CD4-positive, alpha-beta T cell (primary cell): ENCODE data around the gene TDRD15. TPM values are rescaled to one million over a fixed set of nuclear protein-coding genes. Genes with fewer than 3 reads are reported as not detected.

Experiments used
- ATAC-seq: fragments of 200-7000 bp; cut with Tn5 transposase; one replicate; pipeline ENCODE4 v1.10.0; 2022; ENCODE audit warnings: mild to moderate bottlenecking; ENCODE audit not compliant: poor library complexity
- CTCF ChIA-PET: fragments of 350-600 bp; sonication (Branson Sonifier 250); formaldehyde crosslinking; loops from one replicate; lab custom pipeline; 2021; ENCODE audit warnings: antibody characterized with exemption, inconsistent platforms; lab: Charles Lee
- POLR2A ChIA-PET: fragments of 350-600 bp; sonication (Branson Sonifier 250); formaldehyde crosslinking; loops from one replicate; lab custom pipeline; 2021; ENCODE audit warnings: antibody characterized with exemption, inconsistent platforms; lab: Charles Lee
- DNase-seq, 14 experiments: peaks; one replicate each; pipeline ENCODE4 v3.0.0-alpha.2; 2013 to 2020; ENCODE audit warnings: mixed read lengths in 2 of 14
- H3K27ac ChIP-seq, 2 donors: one replicate each; pipeline versions ENCODE4 v1.5.1 to v1.7.0; 2013; ENCODE audit warnings: low read length in 2 of 2, low read depth in 1 of 2, mild to moderate bottlenecking in 1 of 2
- H3K27me3 ChIP-seq, 2 experiments: 1 replicate in 1 of 2; 2 replicates in 1 of 2; pipeline versions ENCODE4 v1.6.1 to v1.7.0; 2013; ENCODE audit warnings: low read length in 2 of 2, control low read depth in 1 of 2, mild to moderate bottlenecking in 1 of 2, moderate library complexity in 1 of 2; ENCODE audit not compliant: insufficient read depth in 2 of 2, control insufficient read depth in 1 of 2
- H3K36me3 ChIP-seq: one replicate; pipeline ENCODE4 v1.6.1; 2013; ENCODE audit warnings: low read length, control low read depth; ENCODE audit not compliant: insufficient read depth
- H3K4me1 ChIP-seq: one replicate; pipeline ENCODE4 v1.6.1; 2013; ENCODE audit warnings: low read length, control low read depth; ENCODE audit not compliant: insufficient read depth
- H3K4me3 ChIP-seq: one replicate; pipeline ENCODE4 v1.5.1; 2013; ENCODE audit warnings: mild to moderate bottlenecking, low read length, moderate library complexity
- H3K9me3 ChIP-seq, 2 experiments: 1 replicate in 1 of 2; 2 replicates in 1 of 2; pipeline versions ENCODE4 v1.6.1 to v1.7.0; 2013; ENCODE audit warnings: low read length in 2 of 2, mild to moderate bottlenecking in 2 of 2, control low read depth in 1 of 2, moderate library complexity in 1 of 2; ENCODE audit not compliant: control insufficient read depth in 1 of 2, insufficient read depth in 1 of 2
- H3K27ac Mint-ChIP-seq: one replicate; pipeline ENCODE4 v1.8.0; 2020; ENCODE audit warnings: mixed read lengths
- H3K27me3 Mint-ChIP-seq: one replicate; pipeline ENCODE4 v1.8.0; 2021; ENCODE audit warnings: mixed read lengths
- H3K36me3 Mint-ChIP-seq: one replicate; pipeline ENCODE4 v1.8.0; 2021; ENCODE audit warnings: low read depth, mixed read lengths
- H3K4me1 Mint-ChIP-seq: one replicate; pipeline ENCODE4 v1.8.0; 2021; ENCODE audit warnings: low read depth, mixed read lengths
- H3K4me3 Mint-ChIP-seq: one replicate; pipeline ENCODE4 v1.8.0; 2020; ENCODE audit warnings: mild to moderate bottlenecking, mixed read lengths
- H3K9me3 Mint-ChIP-seq: one replicate; pipeline ENCODE4 v1.8.0; 2020; ENCODE audit warnings: mixed read lengths
- intact Hi-C, 2 experiments: fragments of 100-400 bp; cut with DNase I in 1 of 2; cut with micrococcal nuclease in 1 of 2; formaldehyde crosslinking; loops; one replicate each; pipeline versions ENCODE4 v1.15.1 to v1.9.0; 2023 to 2025; cut with DNase I, micrococcal nuclease
- total RNA-seq, 174 experiments: library from RNA in 2 of 174; stranded (reverse) in 2 of 174; gene quantifications; one replicate each; pipeline ENCODE4 v1.2.3 and lab custom pipeline; 2021 to 2026
- TF ChIP-seq, protein P1 (sequence below): fragments of 200-600 bp; IDR thresholded peaks from one replicate; pipeline ENCODE4 v1.8.0; 2022; ENCODE audit warnings: antibody characterized with exemption, mild to moderate bottlenecking

The TDRD15 gene
- total RNA-seq, 2 experiments from 2014 or later = not detected

DNA sequence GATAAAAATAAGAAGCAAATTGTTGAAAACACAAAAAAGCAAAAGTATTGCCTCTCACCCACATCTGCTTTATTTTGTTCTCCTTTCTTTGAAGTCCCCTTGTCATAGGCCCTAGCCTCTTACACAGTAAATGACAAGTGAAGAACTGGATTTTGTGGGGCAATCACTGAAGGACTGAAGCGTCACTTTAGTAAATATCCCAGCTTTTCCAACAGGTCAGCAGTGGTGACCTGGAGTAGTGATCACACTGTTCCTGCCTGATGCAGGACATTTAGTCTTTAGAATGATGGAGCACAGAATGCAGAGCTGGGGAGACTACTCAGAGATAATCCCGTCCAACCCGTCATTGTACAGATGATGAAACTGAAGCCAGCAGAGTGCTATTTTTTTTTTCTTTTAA lies 28.1 kb upstream of the TDRD15 start:
- ChIA-PET CTCF (no interaction called here), POLR2A (no interaction called here)
- no peak for ATAC-seq
- Histone ChIP-seq H3K9me3 (no peaks in the 10 kb centered on the region), H3K27ac (no peak overlapping the region), H3K36me3 (no peaks in the 10 kb centered on the region), H3K4me1 (no peaks in the 10 kb centered on the region), H3K4me3 (no peak overlapping the region), H3K27me3 (no peaks in the 10 kb centered on the region)
- no peak overlapping the region for H3K4me3 Mint-ChIP-seq
- peaks cover 9% of the 10 kb centered on the region for H3K27me3 Mint-ChIP-seq
- no peaks in the 10 kb centered on the region for H3K4me1 Mint-ChIP-seq
- DNase-seq = no peak
- TF ChIP-seq, protein P1, sequence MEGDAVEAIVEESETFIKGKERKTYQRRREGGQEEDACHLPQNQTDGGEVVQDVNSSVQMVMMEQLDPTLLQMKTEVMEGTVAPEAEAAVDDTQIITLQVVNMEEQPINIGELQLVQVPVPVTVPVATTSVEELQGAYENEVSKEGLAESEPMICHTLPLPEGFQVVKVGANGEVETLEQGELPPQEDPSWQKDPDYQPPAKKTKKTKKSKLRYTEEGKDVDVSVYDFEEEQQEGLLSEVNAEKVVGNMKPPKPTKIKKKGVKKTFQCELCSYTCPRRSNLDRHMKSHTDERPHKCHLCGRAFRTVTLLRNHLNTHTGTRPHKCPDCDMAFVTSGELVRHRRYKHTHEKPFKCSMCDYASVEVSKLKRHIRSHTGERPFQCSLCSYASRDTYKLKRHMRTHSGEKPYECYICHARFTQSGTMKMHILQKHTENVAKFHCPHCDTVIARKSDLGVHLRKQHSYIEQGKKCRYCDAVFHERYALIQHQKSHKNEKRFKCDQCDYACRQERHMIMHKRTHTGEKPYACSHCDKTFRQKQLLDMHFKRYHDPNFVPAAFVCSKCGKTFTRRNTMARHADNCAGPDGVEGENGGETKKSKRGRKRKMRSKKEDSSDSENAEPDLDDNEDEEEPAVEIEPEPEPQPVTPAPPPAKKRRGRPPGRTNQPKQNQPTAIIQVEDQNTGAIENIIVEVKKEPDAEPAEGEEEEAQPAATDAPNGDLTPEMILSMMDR = no peak
- no peak overlapping the region for H3K27ac Mint-ChIP-seq
- H3K9me3 Mint-ChIP-seq = peaks cover 2% of the 10 kb centered on the region
- H3K36me3 Mint-ChIP-seq = no peaks in the 10 kb centered on the region
- intact Hi-C loops = no loop called here

- Histone ChIP-seq H3K27ac (no peak overlapping the region), H3K36me3 (no peaks in the 10 kb centered on the region), H3K4me1 (no peaks in the 10 kb centered on the region), H3K27me3 (no peaks in the 10 kb centered on the region), H3K4me3 (no peak overlapping the region), H3K9me3 (no peaks in the 10 kb centered on the region)
- H3K27me3 Mint-ChIP-seq = peaks cover 9% of the 10 kb centered on the region
- no peak for DNase-seq
- H3K9me3 Mint-ChIP-seq = peaks cover 2% of the 10 kb centered on the region
- TF ChIP-seq, protein P1 = no peak
- no peaks in the 10 kb centered on the region for H3K4me1 Mint-ChIP-seq
- no peak for ATAC-seq
- H3K4me3 Mint-ChIP-seq = no peak overlapping the region
- ChIA-PET CTCF (no interaction called here), POLR2A (no interaction called here)
- no peak overlapping the region for H3K27ac Mint-ChIP-seq
- H3K36me3 Mint-ChIP-seq = no peaks in the 10 kb centered on the region
- intact Hi-C loops = no loop called here
Measured at GRCh38 chr2:21096458-21096857, 27.3 kb upstream of the TDRD15 start.

- no peak for ATAC-seq
- CTCF ChIA-PET = no interaction called here
- H3K9me3 Mint-ChIP-seq = peaks cover 2% of the 10 kb centered on the region
Measured at GRCh38 chr2:21097331-21097730, 26.4 kb upstream of the TDRD15 start.

More at GRCh38 chr2:21097331-21097730, 26.4 kb upstream of the TDRD15 start:
- DNase-seq = no peak
- H3K4me3 Mint-ChIP-seq = no peak overlapping the region
- H3K36me3 Mint-ChIP-seq = no peaks in the 10 kb centered on the region
- Histone ChIP-seq H3K36me3 (no peaks in the 10 kb centered on the region), H3K9me3 (no peaks in the 10 kb centered on the region), H3K27ac (no peak overlapping the region), H3K27me3 (no peaks in the 10 kb centered on the region), H3K4me1 (no peaks in the 10 kb centered on the region), H3K4me3 (no peak overlapping the region)
- no peak overlapping the region for H3K27ac Mint-ChIP-seq
- intact Hi-C loops = no loop called here
- no peaks in the 10 kb centered on the region for H3K4me1 Mint-ChIP-seq
- TF ChIP-seq, protein P1 = no peak
- H3K27me3 Mint-ChIP-seq = peaks cover 9% of the 10 kb centered on the region
- POLR2A ChIA-PET = no interaction called here
